MM.1S (cell line): Measurements from ENCODE around the gene PROX1.

ENCODE experiments used
- DNase-seq: peaks from one replicate; pipeline ENCODE4 v3.0.0-alpha.2; 2015
- H2AFZ ChIP-seq: fragments of 300-600 bp; sonication (generic); 2 replicates; pipeline ENCODE4 v1.6.0; 2016; ENCODE audit warnings: antibody characterized with exemption, low read length
- H3F3A ChIP-seq: fragments of 300-600 bp; sonication (generic); 2 replicates; pipeline ENCODE4 v1.6.1; 2016; ENCODE audit warnings: mild to moderate bottlenecking, antibody characterized with exemption, low read length, moderate library complexity, mixed read lengths; ENCODE audit not compliant: insufficient read depth
- H3K27ac ChIP-seq: fragments of 300-600 bp; sonication (generic); 2 replicates; pipeline ENCODE4 v1.5.1; 2016; ENCODE audit warnings: mild to moderate bottlenecking, low read length
- H3K27me3 ChIP-seq: fragments of 300-600 bp; sonication (generic); replicated peaks from 2 replicates; pipeline ENCODE4 v1.6.0; 2016; ENCODE audit warnings: low read length; ENCODE audit not compliant: insufficient read depth
- H3K36me3 ChIP-seq: fragments of 300-600 bp; sonication (generic); replicated peaks from 2 replicates; pipeline ENCODE4 v1.6.1; 2016; ENCODE audit warnings: mild to moderate bottlenecking, low read length, mixed read lengths; ENCODE audit not compliant: insufficient read depth
- H3K4me1 ChIP-seq: fragments of 300-600 bp; sonication (generic); 2 replicates; pipeline ENCODE4 v1.6.1; 2016; ENCODE audit warnings: low read length, mixed read lengths
- H3K4me2 ChIP-seq: fragments of 300-600 bp; sonication (generic); 2 replicates; pipeline ENCODE4 v1.6.0; 2016; ENCODE audit warnings: low read depth, low read length
- H3K4me3 ChIP-seq: fragments of 300-600 bp; sonication (generic); 2 replicates; pipeline ENCODE4 v1.5.1; 2016; ENCODE audit warnings: low read length, mixed read lengths
- H3K79me2 ChIP-seq: fragments of 300-600 bp; sonication (generic); 2 replicates; pipeline ENCODE4 v1.6.1; 2016; ENCODE audit warnings: mixed run types, low read length, mixed read lengths
- H3K9ac ChIP-seq: fragments of 300-600 bp; sonication (generic); 2 replicates; pipeline ENCODE4 v1.6.1; 2016; ENCODE audit warnings: low read length, mixed read lengths
- H3K9me2 ChIP-seq: fragments of 300-600 bp; sonication (generic); replicated peaks from 2 replicates; pipeline ENCODE4 v1.6.1; 2016; ENCODE audit warnings: mild to moderate bottlenecking, low read length, mixed read lengths; ENCODE audit not compliant: insufficient read depth
- H3K9me3 ChIP-seq: fragments of 300-600 bp; sonication (generic); replicated peaks from 2 replicates; pipeline ENCODE4 v1.6.1; 2016; ENCODE audit warnings: mild to moderate bottlenecking, low read length, mixed read lengths; ENCODE audit not compliant: insufficient read depth
- H4K20me1 ChIP-seq: fragments of 300-600 bp; sonication (generic); 2 replicates; pipeline ENCODE4 v1.6.1; 2016; ENCODE audit warnings: mild to moderate bottlenecking, low read length, moderate library complexity, mixed read lengths; ENCODE audit not compliant: insufficient read depth
- EZH2 ChIP-seq: fragments of 300-600 bp; sonication (generic); optimal IDR thresholded peaks from 2 replicates; pipeline ENCODE3; 2017; ENCODE audit warnings: low read depth, mild to moderate bottlenecking, antibody characterized with exemption, low read length, mixed read lengths
- EZH2phosphoT487 ChIP-seq: fragments of 300-600 bp; sonication (generic); IDR thresholded peaks from 2 replicates; pipeline ENCODE4 v1.6.1; 2018; ENCODE audit warnings: antibody characterized with exemption, low read length
- TF ChIP-seq, protein P1 (sequence below): fragments of 300-600 bp; sonication (generic); IDR thresholded peaks from 2 replicates; pipeline ENCODE4 v1.5.1; 2016; ENCODE audit warnings: antibody characterized with exemption, low read length, mixed read lengths

Gene PROX1

GRCh38 chr1:213977486-213977842 lies 10.3 kb upstream of the PROX1 start:
- Histone ChIP-seq H3K9ac (no peak overlapping the region), H3K9me3 (no peaks in the 10 kb centered on the region), H3K4me3 (no peak overlapping the region), H3K9me2 (no peaks in the 10 kb centered on the region), H3K36me3 (no peaks in the 10 kb centered on the region), H3K4me2 (no peak overlapping the region), H4K20me1 (no peaks in the 10 kb centered on the region), H3K79me2 (no peaks in the 10 kb centered on the region), H3K27ac (no peak overlapping the region), H2AFZ (no peak overlapping the region), H3K27me3 (no peaks in the 10 kb centered on the region; the same call in 1 of the 2 replicates), H3K4me1 (no peaks in the 10 kb centered on the region), H3F3A (no peaks in the 10 kb centered on the region)
- TF ChIP-seq, protein P1, sequence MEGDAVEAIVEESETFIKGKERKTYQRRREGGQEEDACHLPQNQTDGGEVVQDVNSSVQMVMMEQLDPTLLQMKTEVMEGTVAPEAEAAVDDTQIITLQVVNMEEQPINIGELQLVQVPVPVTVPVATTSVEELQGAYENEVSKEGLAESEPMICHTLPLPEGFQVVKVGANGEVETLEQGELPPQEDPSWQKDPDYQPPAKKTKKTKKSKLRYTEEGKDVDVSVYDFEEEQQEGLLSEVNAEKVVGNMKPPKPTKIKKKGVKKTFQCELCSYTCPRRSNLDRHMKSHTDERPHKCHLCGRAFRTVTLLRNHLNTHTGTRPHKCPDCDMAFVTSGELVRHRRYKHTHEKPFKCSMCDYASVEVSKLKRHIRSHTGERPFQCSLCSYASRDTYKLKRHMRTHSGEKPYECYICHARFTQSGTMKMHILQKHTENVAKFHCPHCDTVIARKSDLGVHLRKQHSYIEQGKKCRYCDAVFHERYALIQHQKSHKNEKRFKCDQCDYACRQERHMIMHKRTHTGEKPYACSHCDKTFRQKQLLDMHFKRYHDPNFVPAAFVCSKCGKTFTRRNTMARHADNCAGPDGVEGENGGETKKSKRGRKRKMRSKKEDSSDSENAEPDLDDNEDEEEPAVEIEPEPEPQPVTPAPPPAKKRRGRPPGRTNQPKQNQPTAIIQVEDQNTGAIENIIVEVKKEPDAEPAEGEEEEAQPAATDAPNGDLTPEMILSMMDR: no peak
- DNase-seq: no peak

DNA sequence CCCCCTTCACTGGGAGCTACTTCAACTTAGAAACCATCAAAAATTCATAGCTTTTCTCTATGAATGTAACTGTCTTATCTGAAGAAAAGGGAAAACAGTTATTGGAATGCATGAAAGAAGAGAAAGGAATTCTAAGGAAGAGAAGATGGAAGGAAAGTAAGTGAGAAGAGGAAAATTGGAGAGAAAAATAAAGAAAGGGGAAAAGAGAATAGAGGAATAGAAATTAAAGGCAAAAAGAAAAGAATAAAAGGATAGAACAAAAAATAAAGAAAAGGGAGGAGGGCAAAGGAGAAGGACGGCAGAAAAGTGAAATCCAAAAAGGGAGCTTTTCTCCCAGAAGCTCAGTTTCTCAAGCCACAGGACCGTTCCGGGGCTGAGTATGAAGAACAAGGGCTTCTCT lies 9.9 kb upstream of the PROX1 start:
- H4K20me1 ChIP-seq: no peaks in the 10 kb centered on the region
- no peaks in the 10 kb centered on the region; the same call in 1 of the 2 replicates for H3K27me3 ChIP-seq

DNA sequence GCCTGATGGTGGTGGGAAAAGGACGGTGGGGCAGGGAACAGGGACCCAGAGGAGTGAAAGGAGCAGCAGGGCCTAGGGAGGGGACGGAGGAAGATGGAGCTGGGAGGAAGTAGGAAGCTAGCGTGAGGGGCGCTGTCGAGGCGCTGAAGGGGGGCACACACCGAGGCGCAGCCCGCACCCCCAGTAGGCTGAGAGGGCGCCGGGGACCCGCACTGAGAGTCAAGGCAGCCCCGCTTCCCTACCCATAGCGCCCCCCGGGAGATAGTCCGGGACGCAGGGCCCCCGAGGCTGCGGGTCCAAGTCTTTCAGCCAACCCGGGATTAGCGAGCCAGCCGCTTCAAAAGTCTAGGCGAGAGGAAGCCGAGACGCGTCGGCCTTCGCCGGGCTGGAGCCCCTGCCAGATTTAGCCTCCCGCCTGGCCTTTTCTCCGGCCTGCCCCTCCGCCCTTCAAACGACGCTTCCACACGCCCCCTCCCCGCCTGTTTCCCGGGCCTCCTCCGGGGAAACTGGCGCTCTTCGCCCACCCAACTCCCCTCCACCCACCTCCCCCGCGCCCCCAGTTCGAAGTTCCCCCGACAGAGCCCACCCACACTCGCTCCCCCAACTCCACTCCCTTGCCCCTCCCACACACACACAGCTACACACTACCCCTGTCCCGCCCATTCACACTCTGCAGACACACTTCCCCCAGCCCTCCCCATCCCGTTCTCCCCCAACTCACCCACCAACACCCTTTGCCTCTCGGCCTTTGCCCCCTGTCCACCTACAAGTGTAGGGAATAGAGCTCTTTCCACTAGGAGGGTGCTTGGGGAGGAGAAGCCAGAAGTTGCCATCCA lies 7.8 kb upstream of the PROX1 start:
- Histone ChIP-seq H3K36me3 (no peaks in the 10 kb centered on the region), H3K27me3 (peaks cover 14% of the 10 kb centered on the region), H3K79me2 (no peaks in the 10 kb centered on the region), H3K9me3 (no peaks in the 10 kb centered on the region), H3K9me2 (no peaks in the 10 kb centered on the region), H4K20me1 (no peaks in the 10 kb centered on the region), H3K9ac (no peak overlapping the region), H3F3A (no peaks in the 10 kb centered on the region), H3K27ac (no peak overlapping the region), H3K4me3 (no peak overlapping the region), H2AFZ (no peak overlapping the region), H3K4me1 (no peaks in the 10 kb centered on the region), H3K4me2 (no peak overlapping the region)
- DNase-seq: no peak
- TF ChIP-seq EZH2 (no peak), EZH2phosphoT487 (no peak)
- TF ChIP-seq, protein P1: no peak

More for the DNA sequence above, 9.9 kb upstream of the PROX1 start:
- H3K4me3 ChIP-seq: no peak overlapping the region
- no peaks in the 10 kb centered on the region for H3K9me2 ChIP-seq
- DNase-seq: no peak
- no peaks in the 10 kb centered on the region for H3K4me1 ChIP-seq
- H3K79me2 ChIP-seq: no peaks in the 10 kb centered on the region
- H3K9me3 ChIP-seq: no peaks in the 10 kb centered on the region
- H3F3A ChIP-seq: no peaks in the 10 kb centered on the region
- H2AFZ ChIP-seq: no peak overlapping the region
- TF ChIP-seq, protein P1: no peak
- TF ChIP-seq EZH2phosphoT487 (no peak), EZH2 (no peak)
- no peak overlapping the region for H3K4me2 ChIP-seq
- H3K27ac ChIP-seq: no peak overlapping the region
- H3K9ac ChIP-seq: no peak overlapping the region
- no peaks in the 10 kb centered on the region for H3K36me3 ChIP-seq
